GM18951 (cell line): ENCODE measurements around the gene PUS7.
"Not testable (repeated sequence)": the region's sequence is repeated elsewhere in the genome, so short reads cannot be mapped to it uniquely, and the experiment has no call there.

Experiments
- POLR2A ChIP-seq: IDR thresholded peaks from 4 replicates; pipeline ENCODE4 v1.6.1; 2011; ENCODE audit warnings: mild to moderate bottlenecking; ENCODE audit not compliant: insufficient read length, insufficient read depth; ENCODE audit errors: extremely low read depth
- in situ Hi-C: fragments of 300-500 bp; cut with MboI; formaldehyde crosslinking; loops from one replicate; pipeline ENCODE4 v1.12.0; 2022; ENCODE audit warnings: low sequenced_read_pairs, mixed read lengths, inconsistent platforms; ENCODE audit not compliant: unreplicated experiment

Gene PUS7

GRCh38 chr7:105521027-105521716 is 899 bp downstream of the PUS7 start:
- in situ Hi-C loops = no loop called here
- TF ChIP-seq POLR2A = no peak

- in situ Hi-C loops = not testable (repeated sequence)
Measured at GRCh38 chr7:105520620-105521019, 1.5 kb downstream of the PUS7 start.

GRCh38 chr7:105519353-105519752 is 2.7 kb downstream of the PUS7 start:
- in situ Hi-C loops = no loop called here
- TF ChIP-seq POLR2A = no peak

- in situ Hi-C loops = not testable (repeated sequence)
Measured at GRCh38 chr7:105515610-105516009, 6.5 kb downstream of the PUS7 start.

- in situ Hi-C loops = no loop called here
- no peak for TF ChIP-seq POLR2A
Measured at GRCh38 chr7:105512926-105513526, 9.0 kb downstream of the PUS7 start.

- no peak for TF ChIP-seq POLR2A
- in situ Hi-C loops = no loop called here
Measured at GRCh38 chr7:105512415-105512814, 9.7 kb downstream of the PUS7 start.

- TF ChIP-seq POLR2A = no peak
- in situ Hi-C loops = no loop called here
Measured at GRCh38 chr7:105502173-105502572, 19.9 kb downstream of the PUS7 start.

- in situ Hi-C loops = no loop called here
- TF ChIP-seq POLR2A = no peak
Measured at GRCh38 chr7:105497016-105497415, 25.1 kb downstream of the PUS7 start.

- in situ Hi-C loops = no loop called here
Measured at GRCh38 chr7:105496521-105496920, 25.6 kb downstream of the PUS7 start.

GRCh38 chr7:105493923-105494315 is 28.2 kb downstream of the PUS7 start:
- TF ChIP-seq POLR2A = no peak
- in situ Hi-C loops = no loop called here

More at GRCh38 chr7:105496521-105496920, 25.6 kb downstream of the PUS7 start:
- TF ChIP-seq POLR2A = no peak

GRCh38 chr7:105493196-105493922 is 28.7 kb downstream of the PUS7 start:
- in situ Hi-C loops = no loop called here
- no peak for TF ChIP-seq POLR2A

- in situ Hi-C loops = no loop called here
- TF ChIP-seq POLR2A = no peak
Measured at GRCh38 chr7:105489409-105489808, 32.7 kb downstream of the PUS7 start.

- no peak for TF ChIP-seq POLR2A
- in situ Hi-C loops = no loop called here
Measured at GRCh38 chr7:105487579-105488571, 34.2 kb downstream of the PUS7 start.

GRCh38 chr7:105480931-105481330 is 41.1 kb downstream of the PUS7 start:
- TF ChIP-seq POLR2A = no peak
- in situ Hi-C loops = no loop called here
